GM21529 (cell line): ENCODE measurements around the gene MTX1.
"Not testable (repeated sequence)": the region's sequence is repeated elsewhere in the genome, so short reads cannot be mapped to it uniquely, and the experiment has no call there.

Source experiments
- ATAC-seq: cut with Tn5 transposase; IDR thresholded peaks from one replicate; pipeline ENCODE4 v1.9.1; 2021; ENCODE audit not compliant: unreplicated experiment

MTX1 gene

GRCh38 chr1:155206891-155207805 lies 1.3 kb upstream of the MTX1 start:
- ATAC-seq = no peak

- no peak for ATAC-seq
Observed at GRCh38 chr1:155207806-155208540, 522 bp upstream of the MTX1 start, which contains the start of gene THBS3. TSS of gene THBS3 (minus strand) at chr1:155207897. CDS start at chr1:155207876, 21 bp downstream.

GRCh38 chr1:155209312-155209721 lies 822 bp downstream of the MTX1 start:
- no peak for ATAC-seq

DNA sequence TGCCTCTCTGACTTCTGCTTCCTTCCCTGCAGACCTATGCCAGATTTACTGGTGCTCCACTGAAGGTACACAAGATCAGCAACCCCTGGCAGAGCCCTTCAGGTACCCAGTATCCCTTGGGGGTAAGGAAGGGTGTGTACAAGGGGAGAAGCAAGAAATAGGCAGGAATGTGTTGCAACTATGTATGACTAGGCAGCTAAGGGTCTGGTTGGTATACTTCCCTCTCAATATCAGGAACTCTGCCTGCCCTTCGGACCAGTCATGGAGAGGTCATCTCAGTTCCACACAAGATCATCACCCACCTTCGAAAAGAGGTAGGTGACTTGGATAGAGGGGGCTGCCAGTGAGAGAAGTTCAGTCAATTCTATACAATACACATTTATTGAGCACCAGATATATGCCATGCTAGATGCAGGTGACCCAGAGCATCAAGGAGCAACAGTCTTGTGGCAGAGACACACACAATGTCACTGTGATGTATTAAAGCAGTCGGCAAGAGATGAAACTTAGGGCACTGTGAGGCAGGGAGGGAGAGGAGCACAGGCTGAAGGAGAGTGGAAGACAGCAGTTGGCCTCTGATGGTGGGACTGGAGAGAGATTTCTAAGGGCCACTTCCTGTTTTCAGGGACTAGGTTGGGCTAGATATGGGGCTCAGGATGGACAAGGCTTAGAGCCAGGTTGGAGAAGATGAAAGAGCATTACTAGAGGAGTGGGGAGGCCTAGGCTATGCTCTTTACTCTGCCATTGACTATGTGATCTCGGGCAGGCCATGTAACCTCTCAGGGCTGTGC lies 2.0 kb downstream of the MTX1 start:
- ATAC-seq = no peak

- not testable (repeated sequence) for ATAC-seq
Observed at GRCh38 chr1:155211381-155212050, 3.0 kb downstream of the MTX1 start.

GRCh38 chr1:155212051-155212440 lies 3.6 kb downstream of the MTX1 start:
- not testable (repeated sequence) for ATAC-seq

GRCh38 chr1:155214702-155215101 lies 6.2 kb downstream of the MTX1 start:
- not testable (repeated sequence) for ATAC-seq

DNA sequence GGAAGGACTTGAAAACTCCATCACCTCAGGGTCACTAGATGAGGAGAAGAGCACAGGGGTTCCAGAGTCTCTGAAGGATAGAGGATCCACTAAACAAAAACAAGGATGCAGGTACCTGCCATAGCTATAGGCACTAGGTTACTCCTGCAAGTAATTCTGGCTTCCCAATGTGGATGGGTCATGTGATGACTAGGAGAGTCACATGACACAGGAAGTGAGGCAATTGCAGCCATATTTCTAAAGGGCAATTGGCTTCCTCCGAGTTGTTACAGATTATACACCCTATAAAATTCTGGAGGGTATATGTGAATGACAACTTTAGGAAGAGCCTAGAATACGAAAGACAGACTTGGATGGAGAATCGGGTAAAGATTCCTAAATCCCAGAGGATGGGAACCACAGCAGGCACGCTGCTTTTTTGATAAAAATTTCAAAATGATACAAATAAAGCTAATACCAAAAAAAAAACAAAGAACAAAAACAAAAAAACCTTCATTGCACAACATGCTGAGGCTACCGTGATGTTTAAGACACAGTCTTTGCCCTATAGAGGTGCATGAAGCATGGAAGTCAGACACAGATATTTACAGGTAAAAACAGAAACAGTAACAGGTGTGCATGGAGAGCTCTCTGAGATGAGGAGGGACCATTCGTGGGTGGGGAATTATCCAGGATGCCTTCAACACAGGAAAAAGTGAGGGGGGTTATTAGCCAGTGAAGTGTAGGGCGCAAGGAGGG lies 10.5 kb downstream of the MTX1 start:
- ATAC-seq = no peak

DNA sequence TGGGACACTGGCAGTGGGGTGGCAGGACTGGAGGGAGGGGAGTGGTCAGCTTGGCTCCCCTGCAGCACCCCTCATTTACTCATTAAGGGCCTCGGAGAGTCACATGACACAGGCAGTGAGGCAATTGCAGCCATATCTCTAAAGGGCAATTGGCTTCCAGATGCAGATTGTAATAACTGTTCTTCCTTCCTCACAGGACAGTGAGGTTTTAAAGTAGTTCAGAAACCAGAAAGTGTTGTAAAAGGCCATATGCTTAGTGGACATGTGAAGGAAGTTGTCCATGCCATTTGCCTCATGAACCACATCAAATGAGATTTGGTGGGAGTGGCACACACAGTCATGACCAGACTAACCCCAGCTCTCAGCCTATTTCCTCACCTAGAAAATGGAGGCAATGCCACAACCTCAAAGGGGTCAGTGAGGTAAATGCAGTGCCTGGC lies 11.1 kb downstream of the MTX1 start:
- no peak for ATAC-seq

GRCh38 chr1:155220211-155220965 lies 11.9 kb downstream of the MTX1 start:
- ATAC-seq = not testable (repeated sequence)

DNA sequence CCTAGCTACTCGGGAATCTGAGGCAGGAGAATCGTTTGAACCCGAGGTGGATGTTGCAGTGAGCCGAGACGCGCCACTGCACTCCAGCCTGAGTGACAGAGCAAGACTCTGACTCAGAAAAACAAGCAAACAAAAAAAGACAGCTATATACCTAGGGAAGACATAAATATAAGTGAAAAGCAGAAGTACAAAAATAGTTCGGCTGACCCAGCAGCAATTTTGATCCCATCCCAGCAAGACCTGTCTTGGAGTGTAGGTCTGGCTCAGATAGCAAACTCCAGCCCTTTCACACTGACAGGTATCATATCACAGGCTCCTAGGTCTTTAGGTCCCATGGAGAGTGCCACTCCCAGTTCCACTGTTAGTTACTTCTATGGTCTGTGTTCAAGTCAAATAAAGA lies 14.6 kb downstream of the MTX1 start:
- no peak for ATAC-seq

GRCh38 chr1:155225404-155225759 lies 16.9 kb downstream of the MTX1 start:
- ATAC-seq = not testable (repeated sequence)

GRCh38 chr1:155226188-155226909 lies 17.9 kb downstream of the MTX1 start:
- ATAC-seq = peak; percentile 38

DNA sequence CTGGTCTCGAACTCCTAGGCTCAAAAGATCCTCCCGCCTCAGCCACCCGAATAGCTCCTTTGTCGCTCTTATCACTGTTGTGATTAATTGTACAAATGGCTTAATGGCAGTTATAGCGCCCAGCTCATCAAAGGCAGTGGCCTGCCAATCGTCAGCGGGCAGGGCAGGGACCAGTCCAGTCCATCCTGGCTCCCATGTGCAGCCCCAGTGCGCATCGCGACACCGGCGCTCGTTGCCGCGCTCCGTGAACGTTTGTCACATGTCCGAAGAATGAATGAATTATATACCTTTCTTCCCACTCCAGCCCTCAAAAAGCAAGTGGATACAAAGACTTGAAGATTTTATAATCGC lies 18.4 kb downstream of the MTX1 start:
- ATAC-seq = peak; percentile 27

DNA sequence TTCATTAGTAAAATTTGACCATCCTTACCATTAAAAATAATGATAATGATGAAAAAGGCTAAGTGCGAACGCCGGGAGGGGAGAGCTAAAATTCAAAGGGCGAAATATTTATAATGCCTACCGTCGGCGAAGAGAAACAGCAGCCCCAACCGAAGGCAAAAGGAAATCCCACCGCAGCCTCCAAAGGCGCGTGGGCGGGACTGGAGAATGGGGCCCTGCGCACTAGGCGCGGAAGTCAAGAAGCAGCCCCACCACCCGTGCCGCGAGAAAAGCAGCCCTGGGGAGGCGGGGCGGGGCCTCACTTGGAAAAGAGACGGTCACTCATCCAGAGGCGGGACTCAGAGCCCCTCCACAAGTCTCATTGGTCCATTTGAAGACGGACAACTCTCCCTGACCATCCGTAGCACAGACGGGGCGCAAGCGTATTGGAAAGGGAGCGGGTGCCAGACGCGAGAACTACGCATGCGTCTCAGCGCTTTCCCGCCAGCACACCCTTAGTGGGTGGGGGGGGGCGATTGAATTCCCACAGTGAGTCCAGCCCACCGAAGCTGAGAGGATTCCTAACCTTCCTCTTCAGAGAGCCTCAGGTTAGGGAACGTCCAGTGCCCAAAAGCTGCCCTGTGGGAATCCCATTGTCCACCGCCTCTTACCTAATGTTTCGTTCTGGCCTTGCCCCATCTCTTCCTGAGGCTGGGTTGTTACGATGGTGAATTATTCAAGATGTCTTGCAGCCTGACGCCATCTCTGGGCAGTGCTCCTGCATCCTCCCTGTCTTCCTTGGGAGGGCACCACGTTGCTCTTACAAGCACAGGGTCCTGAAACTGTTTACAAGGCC lies 19.0 kb downstream of the MTX1 start:
- ATAC-seq = peak; percentile 84

GRCh38 chr1:155228096-155228427 lies 19.6 kb downstream of the MTX1 start:
- ATAC-seq = no peak

DNA sequence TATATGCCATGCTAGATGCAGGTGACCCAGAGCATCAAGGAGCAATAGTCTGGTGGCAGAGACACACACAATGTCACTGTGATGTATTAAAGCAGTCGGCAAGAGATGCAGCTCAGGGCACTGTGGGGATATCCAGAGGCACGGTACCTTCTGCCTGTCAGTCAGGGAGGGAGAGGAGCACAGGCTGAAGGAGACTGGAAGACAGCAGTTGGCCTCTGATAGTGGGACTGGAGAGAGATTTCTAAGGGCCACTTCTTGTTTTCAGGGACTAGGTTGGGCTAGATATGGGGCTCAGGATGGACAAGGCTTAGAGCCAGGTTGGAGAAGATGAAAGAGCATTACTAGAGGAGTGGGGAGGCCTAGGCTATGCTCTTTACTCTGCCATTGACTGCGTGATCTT lies 22.8 kb downstream of the MTX1 start:
- not testable (repeated sequence) for ATAC-seq
